Naive thymus-derived CD4-positive, alpha-beta T cell (primary cell): ENCODE data around the gene CDC42BPG. TPM values are rescaled to one million over a fixed set of nuclear protein-coding genes. Genes with fewer than 3 reads are reported as not detected.

ENCODE experiments used
- ATAC-seq: fragments of 150-1000 bp; cut with Tn5 transposase; 2 replicates; pipeline ENCODE4 v1.10.0; 2021; ENCODE audit warnings: mild to moderate bottlenecking, moderate library complexity
- CTCF ChIA-PET: fragments of 350-600 bp; sonication (Branson Sonifier 250); formaldehyde crosslinking; loops from one replicate; lab custom pipeline; 2021; ENCODE audit warnings: antibody characterized with exemption; lab: Charles Lee
- POLR2A ChIA-PET: fragments of 350-600 bp; sonication (Branson Sonifier 250); formaldehyde crosslinking; loops from one replicate; lab custom pipeline; 2021; ENCODE audit warnings: antibody characterized with exemption, inconsistent platforms; lab: Charles Lee
- DNase-seq, 9 donors: peaks; one replicate each; pipeline versions ENCODE4 v3.0.0 to v3.0.0-alpha.2; 2020 to 2022; ENCODE audit warnings: mixed read lengths in 1 of 9
- H3K27ac ChIP-seq: one replicate; pipeline ENCODE4 v1.7.0; 2013; ENCODE audit warnings: mild to moderate bottlenecking, low read depth, low read length, moderate library complexity
- H3K27me3 ChIP-seq, 2 donors: one replicate each; pipeline ENCODE4 v1.7.0; 2013; ENCODE audit warnings: low read length in 2 of 2, mild to moderate bottlenecking in 2 of 2, moderate library complexity in 2 of 2; ENCODE audit not compliant: control insufficient read depth in 2 of 2, insufficient read depth in 2 of 2
- H3K36me3 ChIP-seq, 3 experiments: 1 replicate in 2 of 3; 2 replicates in 1 of 3; pipeline ENCODE4 v1.7.0; 2013; ENCODE audit warnings: low read length in 3 of 3, mild to moderate bottlenecking in 3 of 3, moderate library complexity in 1 of 3; ENCODE audit not compliant: insufficient read depth in 3 of 3, control insufficient read depth in 2 of 3
- H3K4me1 ChIP-seq, 2 donors: one replicate each; pipeline ENCODE4 v1.7.0; 2013; ENCODE audit warnings: low read length in 2 of 2, mild to moderate bottlenecking in 2 of 2, moderate library complexity in 1 of 2; ENCODE audit not compliant: control insufficient read depth in 2 of 2, insufficient read depth in 2 of 2
- H3K4me3 ChIP-seq: 2 replicates; pipeline ENCODE4 v1.7.0; 2013; ENCODE audit warnings: mild to moderate bottlenecking, low read length
- H3K9me3 ChIP-seq, 3 experiments: 1 replicate in 2 of 3; 2 replicates in 1 of 3; pipeline ENCODE4 v1.7.0; 2013; ENCODE audit warnings: low read length in 3 of 3; ENCODE audit not compliant: control insufficient read depth in 2 of 3
- H3K27ac Mint-ChIP-seq, 9 donors: one replicate each; pipeline ENCODE4 v1.8.0; 2020 to 2022; ENCODE audit warnings: mixed read lengths in 9 of 9, mild to moderate bottlenecking in 8 of 9, moderate library complexity in 5 of 9, inconsistent platforms in 2 of 9
- H3K27me3 Mint-ChIP-seq, 5 donors: one replicate each; pipeline ENCODE4 v1.8.0; 2021 to 2022; ENCODE audit warnings: mixed read lengths in 5 of 5, mild to moderate bottlenecking in 1 of 5
- H3K36me3 Mint-ChIP-seq, 5 donors: one replicate each; pipeline ENCODE4 v1.8.0; 2020 to 2022; ENCODE audit warnings: mixed read lengths in 5 of 5, mild to moderate bottlenecking in 3 of 5, inconsistent platforms in 1 of 5
- H3K4me1 Mint-ChIP-seq, 7 donors: one replicate each; pipeline ENCODE4 v1.8.0; 2020 to 2022; ENCODE audit warnings: mixed read lengths in 7 of 7, mild to moderate bottlenecking in 3 of 7, inconsistent platforms in 1 of 7
- H3K4me3 Mint-ChIP-seq, 10 donors: one replicate each; pipeline ENCODE4 v1.8.0; 2020 to 2022; ENCODE audit warnings: mild to moderate bottlenecking in 10 of 10, mixed read lengths in 10 of 10, moderate library complexity in 6 of 10, inconsistent platforms in 2 of 10
- H3K9me3 Mint-ChIP-seq, 11 donors: one replicate each; pipeline ENCODE4 v1.8.0; 2020 to 2022; ENCODE audit warnings: mixed read lengths in 11 of 11, mild to moderate bottlenecking in 4 of 11, inconsistent platforms in 1 of 11, moderate library complexity in 1 of 11
- intact Hi-C, 2 donors: fragments of 100-400 bp; cut with micrococcal nuclease; formaldehyde crosslinking; loops; one replicate each; pipeline ENCODE4 v1.15.1; 2023
- polyA plus RNA-seq, 2 donors: library from polyadenylated mRNA; unstranded; fragments of 300-500 nt; fragmentation: Illumina TruSeq; gene quantifications; one replicate each; pipeline ENCODE4 v1.2.3, GENCODE V29; 2021
- total RNA-seq, 6 experiments: library from RNA in 5 of 6; stranded (reverse) in 5 of 6; gene quantifications; 1 replicate in 5 of 6; 2 replicates in 1 of 6; pipeline ENCODE4 v1.2.3 and lab custom pipeline; 2021 to 2026

CDC42BPG gene, protein sequence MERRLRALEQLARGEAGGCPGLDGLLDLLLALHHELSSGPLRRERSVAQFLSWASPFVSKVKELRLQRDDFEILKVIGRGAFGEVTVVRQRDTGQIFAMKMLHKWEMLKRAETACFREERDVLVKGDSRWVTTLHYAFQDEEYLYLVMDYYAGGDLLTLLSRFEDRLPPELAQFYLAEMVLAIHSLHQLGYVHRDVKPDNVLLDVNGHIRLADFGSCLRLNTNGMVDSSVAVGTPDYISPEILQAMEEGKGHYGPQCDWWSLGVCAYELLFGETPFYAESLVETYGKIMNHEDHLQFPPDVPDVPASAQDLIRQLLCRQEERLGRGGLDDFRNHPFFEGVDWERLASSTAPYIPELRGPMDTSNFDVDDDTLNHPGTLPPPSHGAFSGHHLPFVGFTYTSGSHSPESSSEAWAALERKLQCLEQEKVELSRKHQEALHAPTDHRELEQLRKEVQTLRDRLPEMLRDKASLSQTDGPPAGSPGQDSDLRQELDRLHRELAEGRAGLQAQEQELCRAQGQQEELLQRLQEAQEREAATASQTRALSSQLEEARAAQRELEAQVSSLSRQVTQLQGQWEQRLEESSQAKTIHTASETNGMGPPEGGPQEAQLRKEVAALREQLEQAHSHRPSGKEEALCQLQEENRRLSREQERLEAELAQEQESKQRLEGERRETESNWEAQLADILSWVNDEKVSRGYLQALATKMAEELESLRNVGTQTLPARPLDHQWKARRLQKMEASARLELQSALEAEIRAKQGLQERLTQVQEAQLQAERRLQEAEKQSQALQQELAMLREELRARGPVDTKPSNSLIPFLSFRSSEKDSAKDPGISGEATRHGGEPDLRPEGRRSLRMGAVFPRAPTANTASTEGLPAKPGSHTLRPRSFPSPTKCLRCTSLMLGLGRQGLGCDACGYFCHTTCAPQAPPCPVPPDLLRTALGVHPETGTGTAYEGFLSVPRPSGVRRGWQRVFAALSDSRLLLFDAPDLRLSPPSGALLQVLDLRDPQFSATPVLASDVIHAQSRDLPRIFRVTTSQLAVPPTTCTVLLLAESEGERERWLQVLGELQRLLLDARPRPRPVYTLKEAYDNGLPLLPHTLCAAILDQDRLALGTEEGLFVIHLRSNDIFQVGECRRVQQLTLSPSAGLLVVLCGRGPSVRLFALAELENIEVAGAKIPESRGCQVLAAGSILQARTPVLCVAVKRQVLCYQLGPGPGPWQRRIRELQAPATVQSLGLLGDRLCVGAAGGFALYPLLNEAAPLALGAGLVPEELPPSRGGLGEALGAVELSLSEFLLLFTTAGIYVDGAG (N-terminal part only)
- 1 to 10 TPM in 4 of 5 experiments, under 1 TPM in 1; 0.22 to 9.2 (median 8.1) TPM for total RNA-seq
- polyA plus RNA-seq, result under 1 TPM; 0.27 to 0.47 TPM
- 31.0 reads per million, percentile 60 among the genes with 10 or more reads in this experiment for total RNA-seq (lab: John Stamatoyannopoulos, UW)

DNA sequence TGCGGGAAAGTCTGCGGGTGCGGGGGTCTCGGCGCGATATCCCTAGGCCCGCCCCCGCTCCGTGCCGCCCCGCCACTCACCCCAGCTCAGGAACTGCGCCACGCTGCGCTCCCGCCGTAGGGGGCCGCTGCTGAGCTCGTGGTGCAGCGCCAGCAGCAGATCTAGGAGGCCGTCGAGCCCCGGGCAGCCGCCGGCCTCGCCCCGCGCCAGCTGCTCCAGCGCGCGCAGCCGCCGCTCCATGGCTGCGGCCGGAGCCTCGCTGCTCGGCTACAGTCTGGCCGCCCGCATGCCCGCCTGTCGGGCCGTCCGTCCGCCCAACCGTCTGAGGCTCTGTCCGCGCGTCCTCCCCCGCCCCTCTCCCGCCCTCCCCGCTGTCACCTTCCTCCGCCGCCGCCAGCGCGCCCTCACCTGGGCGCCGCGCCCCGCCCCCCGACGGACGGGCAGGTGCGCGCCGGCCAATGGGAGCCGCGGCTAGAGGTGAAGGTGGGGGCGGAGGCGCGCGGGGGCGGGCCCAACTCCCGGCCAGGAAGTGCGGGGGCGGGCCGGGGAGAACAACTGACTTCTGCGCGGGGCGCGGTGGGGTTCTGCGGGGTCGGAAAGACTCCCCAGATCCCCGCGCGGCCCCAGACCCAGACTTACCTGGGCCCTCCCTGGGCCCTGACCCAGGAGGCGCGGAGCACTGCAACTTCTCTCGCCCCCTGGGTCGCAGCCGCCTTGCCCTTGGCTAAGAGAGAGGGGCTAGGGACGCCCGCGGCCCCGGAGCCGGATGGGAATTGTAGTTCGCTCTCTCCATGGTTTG is at the start of gene CDC42BPG:
CDC42BPG (minus strand) TSS at position 324 of the 799 bp plus-strand sequence; CDS start at position 240, 84 bp downstream.
- Mint-ChIP-seq H3K27ac (peak within 1 kb of the TSS; percentile 66 to 93 (median 84)), H3K4me1 (peaks cover 29 to 44% (median 37%) of the 10 kb centered on the region in 7 donors), H3K4me3 (peak within 1 kb of the TSS; percentile 79 to 95 (median 86)), H3K27me3 (no peaks in the 10 kb centered on the region), H3K36me3 (peaks cover 0 to under 1% (median 0%) of the 10 kb centered on the region in 5 donors), H3K9me3 (peaks cover 0 to 2% (median 0%) of the 10 kb centered on the region in 11 donors)
- peak; percentile 63 to 79 (median 74) for DNase-seq
- peak; percentile 79 for ATAC-seq
- Histone ChIP-seq H3K27ac (peak within 1 kb of the TSS; percentile 70), H3K9me3 (no peaks in the 10 kb centered on the region), H3K27me3 (no peaks in the 10 kb centered on the region), H3K4me3 (peak within 1 kb of the TSS; percentile 50), H3K36me3 (peaks cover 0 to 11% (median 0%) of the 10 kb centered on the region in 3 experiments), H3K4me1 (peaks cover 25 to 39% of the 10 kb centered on the region in 2 donors)
- ChIA-PET CTCF (interaction anchor here (0.7 to 29.8 kb wide), 12 partner anchors 10 to 166 kb away, joined by 3 to 945 read pairs (median 4); partner anchors contain the start of genes EHD1, MAP4K2 and MEN1), POLR2A (interaction anchor here (0.7 to 29.3 kb wide), 13 partner anchors 8 to 291 kb away, joined by 3 to 1324 read pairs (median 5); partner anchors contain the start of genes EHD1, FAU, MEN1 and MRPL49)
- intact Hi-C loops, result loop anchor here in 1 of 2 donors (1.0 to 10.0 kb wide), 7 partner anchors 34 to 240 kb away; partner anchors contain the start of genes CDCA5, MEN1, SNX15 and ZFPL1

DNA sequence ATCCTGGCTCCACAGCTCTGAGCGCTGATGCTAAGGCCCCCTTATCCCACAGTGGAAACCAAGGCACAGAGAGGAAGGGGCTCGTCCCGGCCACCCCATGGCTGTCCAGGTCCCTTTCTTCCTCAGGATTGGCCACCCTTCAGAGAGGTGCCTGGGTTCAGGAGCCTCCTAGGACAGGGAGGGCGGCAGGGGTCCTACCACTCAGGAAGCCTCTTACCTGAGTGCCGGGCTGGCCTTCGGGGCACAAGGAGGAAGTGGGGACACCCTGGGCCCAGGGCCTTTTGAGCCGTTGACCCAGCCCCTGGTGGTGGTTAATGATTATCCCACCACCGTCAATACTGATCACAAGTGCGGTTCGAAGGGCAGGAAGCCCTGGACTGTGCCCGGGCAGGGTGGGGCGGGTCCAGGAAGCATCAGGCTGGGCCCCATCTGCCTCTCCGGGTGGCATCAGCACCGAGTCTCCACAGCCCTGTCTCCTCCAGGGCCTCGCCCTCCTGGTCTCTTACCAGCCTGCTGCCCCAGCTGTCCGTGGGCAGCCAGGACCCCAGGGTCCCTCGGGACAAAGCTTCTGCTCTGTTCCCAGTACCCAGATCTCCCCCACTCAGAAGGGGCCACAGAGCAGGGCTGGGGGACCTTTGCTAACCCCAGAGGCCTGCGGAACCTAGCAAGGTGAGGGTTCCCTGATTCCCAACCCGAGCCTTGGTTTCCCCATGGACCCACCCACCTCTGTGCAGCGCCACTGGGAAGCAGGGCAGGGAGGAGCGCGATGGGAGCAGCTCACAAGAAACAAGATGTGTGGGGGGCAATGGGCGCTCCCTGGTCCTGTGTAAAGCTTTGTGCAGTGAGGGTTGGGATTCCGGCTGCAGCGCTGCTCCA is 49.0 kb upstream of the CDC42BPG start:
- Mint-ChIP-seq H3K4me3 (no peak overlapping the region), H3K27me3 (no peaks in the 10 kb centered on the region), H3K4me1 (peaks cover 0 to 4% (median under 1%) of the 10 kb centered on the region in 7 donors), H3K27ac (no peak overlapping the region), H3K36me3 (peaks cover 0 to 6% (median 0%) of the 10 kb centered on the region in 5 donors), H3K9me3 (peaks cover 0 to 4% (median 0%) of the 10 kb centered on the region in 11 donors)
- Histone ChIP-seq H3K4me1 (peaks cover 0 to 6% of the 10 kb centered on the region in 2 donors), H3K27me3 (no peaks in the 10 kb centered on the region), H3K4me3 (no peak overlapping the region), H3K27ac (no peak overlapping the region), H3K9me3 (no peaks in the 10 kb centered on the region), H3K36me3 (peaks cover 0 to 34% (median 0%) of the 10 kb centered on the region in 3 experiments)
- no peak for DNase-seq
- ChIA-PET CTCF (interaction anchor here (0.7 to 30.3 kb wide), 8 partner anchors 9 to 204 kb away, joined by 3 to 945 read pairs (median 3); partner anchors contain the start of gene CDC42BPG), POLR2A (interaction anchor here (1.1 to 26.0 kb wide), 3 partner anchors 16 to 224 kb away, joined by 3 to 1324 read pairs (median 91); partner anchors contain the start of genes CDC42BPG, EHD1 and ZNHIT2)
- ATAC-seq, result no peak
- intact Hi-C loops, result loop anchor here (1.0 to 2.0 kb wide), 3 partner anchors 15 to 106 kb away; partner anchors contain the start of gene EHD1 (in 1 of the 2)

DNA sequence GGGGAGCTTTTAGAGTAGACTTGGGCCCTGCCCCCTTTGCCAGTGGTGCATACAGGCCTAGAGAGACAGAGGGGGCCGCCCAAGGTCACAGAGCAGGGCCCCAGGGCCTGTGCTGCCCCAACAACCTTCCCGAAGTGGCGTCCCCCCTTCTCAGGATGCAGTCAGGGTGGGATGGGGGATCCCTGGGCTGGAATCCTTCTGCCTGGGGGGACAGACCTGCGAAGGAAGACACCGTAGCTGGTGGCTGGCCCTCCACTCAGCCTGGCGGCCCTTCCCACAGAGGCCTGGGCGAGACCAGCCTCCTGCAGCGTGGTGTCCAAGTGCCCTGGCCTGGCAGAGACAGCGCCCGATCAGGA is 48.4 kb upstream of the CDC42BPG start:
- H3K9me3 Mint-ChIP-seq, result peaks cover 0 to 4% (median 0%) of the 10 kb centered on the region in 11 donors
- peaks cover 0 to 4% (median 0%) of the 10 kb centered on the region in 5 donors for H3K36me3 Mint-ChIP-seq
- intact Hi-C loops, result no loop called here
- Histone ChIP-seq H3K36me3 (peaks cover 0 to 28% (median 0%) of the 10 kb centered on the region in 3 experiments), H3K4me1 (peaks cover 6 to 12% of the 10 kb centered on the region in 2 donors), H3K9me3 (no peaks in the 10 kb centered on the region), H3K27me3 (no peaks in the 10 kb centered on the region), H3K4me3 (no peak overlapping the region), H3K27ac (no peak overlapping the region)
- ChIA-PET CTCF (interaction anchor here (1.3 to 30.3 kb wide), 2 partner anchors 8 to 37 kb away, joined by 3 to 945 read pairs; partner anchors contain the start of gene CDC42BPG), POLR2A (interaction anchor here (1.3 to 26.0 kb wide), 3 partner anchors 15 to 89 kb away, joined by 3 to 1324 read pairs (median 91); partner anchors contain the start of genes CDC42BPG and EHD1)
- no peaks in the 10 kb centered on the region for H3K27me3 Mint-ChIP-seq
- DNase-seq, result no peak
- H3K4me3 Mint-ChIP-seq, result no peak overlapping the region
- no peak for ATAC-seq
- no peak overlapping the region for H3K27ac Mint-ChIP-seq
- peaks cover 4 to 10% (median 7%) of the 10 kb centered on the region in 7 donors for H3K4me1 Mint-ChIP-seq

DNA sequence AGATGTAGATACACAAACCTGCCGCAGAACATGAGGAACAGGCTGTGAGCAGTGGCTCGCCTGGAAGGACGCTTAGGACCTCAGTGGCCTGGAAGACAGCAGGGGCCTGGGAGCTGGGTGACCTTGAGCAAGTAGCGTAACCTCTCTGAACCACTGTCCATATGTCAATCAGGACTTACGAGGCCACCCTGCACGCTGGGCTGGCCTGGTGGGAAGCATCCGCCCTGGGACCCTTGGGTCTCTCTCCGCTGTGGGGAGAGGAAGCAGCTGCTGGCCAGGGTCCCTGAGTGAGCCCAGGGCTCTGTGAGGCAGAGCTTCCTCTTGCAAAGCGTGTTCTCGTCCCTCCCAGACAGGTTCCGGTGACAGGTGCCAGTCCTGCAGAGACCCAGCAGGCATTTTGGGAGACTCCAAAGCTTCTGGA is 48.0 kb upstream of the CDC42BPG start:
- DNase-seq (no peak), ATAC-seq (no peak)
- H3K4me3 Mint-ChIP-seq, result no peak overlapping the region
- Histone ChIP-seq H3K27me3 (no peaks in the 10 kb centered on the region), H3K4me3 (no peak overlapping the region), H3K4me1 (peaks cover 10 to 16% of the 10 kb centered on the region in 2 donors), H3K27ac (no peak overlapping the region), H3K9me3 (no peaks in the 10 kb centered on the region), H3K36me3 (peaks cover 0 to 24% (median 0%) of the 10 kb centered on the region in 3 experiments)
- H3K27me3 Mint-ChIP-seq, result no peaks in the 10 kb centered on the region
- H3K4me1 Mint-ChIP-seq, result peaks cover 7 to 12% (median 10%) of the 10 kb centered on the region in 7 donors
- intact Hi-C loops, result no loop called here
- ChIA-PET POLR2A (interaction anchor here (1.3 to 26.0 kb wide), 3 partner anchors 15 to 88 kb away, joined by 3 to 1324 read pairs (median 91); partner anchors contain the start of genes CDC42BPG and EHD1), CTCF (interaction anchor here (1.3 to 30.3 kb wide), 2 partner anchors 19 to 36 kb away, joined by 3 to 945 read pairs; partner anchors contain the start of gene CDC42BPG)
- H3K27ac Mint-ChIP-seq, result peak overlapping the region in 2 of 9 donors; percentile 51 to 73
- H3K9me3 Mint-ChIP-seq, result peaks cover 0 to 4% (median 0%) of the 10 kb centered on the region in 11 donors
- H3K36me3 Mint-ChIP-seq, result peaks cover 0 to 2% (median 0%) of the 10 kb centered on the region in 5 donors
